Ovary (tissue), 9 donors: Measurements from ENCODE around the gene SGK1. TPM values are rescaled to one million over a fixed set of nuclear protein-coding genes. Genes with fewer than 3 reads are reported as not detected.
A peak's percentile ranks its signal among the peaks of the same experiment; 100 is the strongest.

Source experiments
- DNase-seq, 5 donors: peaks; one replicate each; pipeline ENCODE4 v3.0.0-alpha.2; 2019 to 2020
- H3K27ac ChIP-seq, 2 donors: fragments of 200-600 bp; one replicate each; pipeline versions ENCODE4 v1.5.1 to v1.8.0; 2019 to 2022
- H3K27me3 ChIP-seq: fragments of 200-600 bp; one replicate; pipeline ENCODE4 v1.8.0; 2022
- H3K36me3 ChIP-seq: fragments of 200-600 bp; sonication (generic); one replicate; pipeline ENCODE4 v1.5.1; 2019
- H3K4me1 ChIP-seq: one replicate; pipeline ENCODE4 v1.8.1; 2013; ENCODE audit warnings: mild to moderate bottlenecking, moderate library complexity; ENCODE audit not compliant: insufficient read depth
- H3K4me3 ChIP-seq: fragments of 200-600 bp; sonication (generic); one replicate; pipeline ENCODE4 v1.5.1; 2017
- H3K9me3 ChIP-seq, 2 donors: fragments of 200-600 bp in 1 of 2; sonication (generic) in 1 of 2; one replicate each; pipeline versions ENCODE4 v1.5.1 to v1.8.1; 2013 to 2019; ENCODE audit warnings: mild to moderate bottlenecking in 1 of 2, moderate library complexity in 1 of 2
- EP300 ChIP-seq: sonication (generic); formaldehyde crosslinking; IDR thresholded peaks from one replicate; pipeline ENCODE4 v1.6.1; 2017; ENCODE audit warnings: antibody characterized with exemption
- POLR2A ChIP-seq: fragments of 450-650 bp; IDR thresholded peaks from one replicate; pipeline ENCODE4 v1.6.1; 2017; ENCODE audit warnings: antibody characterized with exemption, mild to moderate bottlenecking, moderate library complexity
- WGBS, 3 donors: extraction: QIAGEN DNeasy Blood & Tissue Kit in 1 of 3; methylation state at CpG; one replicate each; pipeline versions ENCODE4 v1.1.5 to v1.1.7; 2013 to 2017; 5-methylcytosine and 5-hydroxymethylcytosine counted together
- intact Hi-C, 4 donors: fragments of 100-400 bp; cut with DNase I; formaldehyde crosslinking; loops; one replicate each; pipeline versions ENCODE4 v1.11.0 to v1.15.1; 2022 to 2023
- polyA plus RNA-seq, 2 donors: library from polyadenylated mRNA; stranded (reverse); fragments of 200-250 nt in 1 of 2; fragments of 350-450 nt in 1 of 2; fragmentation: Illumina TruSeq in 1 of 2; extraction: RNeasy Lipid Tissue Mini Kit (QIAGEN cat#74804) in 1 of 2; gene quantifications; one replicate each; pipeline ENCODE4 v1.2.3, GENCODE V29; 2013 to 2014
- total RNA-seq, 7 donors: library from RNA; depleted of rRNA in 2 of 7; stranded (reverse); fragments of >200 nt in 2 of 7; fragmentation: NEBNext Ultra II Directional in 3 of 7; extraction: Animal tissue kit (Norgen Biotek cat#: 25700) in 3 of 7; gene quantifications; one replicate each; pipeline versions ENCODE4 v1.1.0 to v1.2.4, GENCODE V29; 2016 to 2023
- TF ChIP-seq, protein P1 (sequence below), 3 donors: fragments of 450-650 bp in 2 of 3; fragments of 200-600 bp in 1 of 3; IDR thresholded peaks; one replicate each; pipeline versions ENCODE4 v1.5.1 to v1.8.0; 2016 to 2022; ENCODE audit warnings: antibody characterized with exemption in 3 of 3, mild to moderate bottlenecking in 1 of 3
- donor health status: DM: no; HTN: no; CAD: no; lungs with moderate emphysema.
- donor health status: DM: no; HTN: no; CAD: no.
- donor health status: Bipolar disorder and iron deficiency.
- donor health status: DM: yes; HTN: yes; CAD: no.
- donor health status: DM: no; HTN: no; CAD: no.
- donor health status: DM: yes; HTN: yes; CAD: no.

The SGK1 gene
- total and polyA plus RNA-seq, 9 donors, result 124 to 610 (median 174) TPM

DNA sequence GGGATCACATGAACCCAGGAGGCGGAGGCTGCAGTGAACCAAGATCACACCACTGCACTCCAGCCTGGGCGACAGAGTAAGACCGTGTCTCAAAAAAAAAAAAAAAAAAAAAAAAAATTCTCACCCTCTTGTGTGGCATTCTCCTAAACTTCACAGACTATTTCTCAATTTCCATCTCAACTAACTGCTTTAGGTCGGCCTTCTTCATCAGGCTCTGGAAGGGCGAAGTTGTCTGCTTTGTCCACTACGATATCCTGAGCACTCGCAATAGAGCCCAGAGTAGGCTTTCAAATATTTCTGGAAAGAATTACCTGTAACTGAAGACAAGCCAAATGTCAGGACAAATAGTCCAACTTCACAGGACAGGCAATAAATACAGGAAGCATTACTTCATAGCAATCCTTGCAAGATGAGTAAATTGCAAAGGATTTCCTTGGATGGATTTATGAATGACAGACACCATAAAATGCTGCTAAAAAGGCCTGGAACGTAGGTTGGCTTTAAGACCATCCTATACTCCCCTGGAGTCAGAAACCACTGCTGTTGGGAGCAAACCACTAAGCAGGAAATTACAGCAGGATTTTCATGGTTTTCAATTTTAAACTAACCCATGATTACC is 149.2 kb downstream of the SGK1 start:
- intact Hi-C loops, result loop anchor here in 1 of 4 donors (10.0 kb wide), 1 partner anchor 716 kb away; no protein-coding TSS in a partner anchor
- TF ChIP-seq EP300 (no peak), POLR2A (no peak)
- TF ChIP-seq, protein P1, sequence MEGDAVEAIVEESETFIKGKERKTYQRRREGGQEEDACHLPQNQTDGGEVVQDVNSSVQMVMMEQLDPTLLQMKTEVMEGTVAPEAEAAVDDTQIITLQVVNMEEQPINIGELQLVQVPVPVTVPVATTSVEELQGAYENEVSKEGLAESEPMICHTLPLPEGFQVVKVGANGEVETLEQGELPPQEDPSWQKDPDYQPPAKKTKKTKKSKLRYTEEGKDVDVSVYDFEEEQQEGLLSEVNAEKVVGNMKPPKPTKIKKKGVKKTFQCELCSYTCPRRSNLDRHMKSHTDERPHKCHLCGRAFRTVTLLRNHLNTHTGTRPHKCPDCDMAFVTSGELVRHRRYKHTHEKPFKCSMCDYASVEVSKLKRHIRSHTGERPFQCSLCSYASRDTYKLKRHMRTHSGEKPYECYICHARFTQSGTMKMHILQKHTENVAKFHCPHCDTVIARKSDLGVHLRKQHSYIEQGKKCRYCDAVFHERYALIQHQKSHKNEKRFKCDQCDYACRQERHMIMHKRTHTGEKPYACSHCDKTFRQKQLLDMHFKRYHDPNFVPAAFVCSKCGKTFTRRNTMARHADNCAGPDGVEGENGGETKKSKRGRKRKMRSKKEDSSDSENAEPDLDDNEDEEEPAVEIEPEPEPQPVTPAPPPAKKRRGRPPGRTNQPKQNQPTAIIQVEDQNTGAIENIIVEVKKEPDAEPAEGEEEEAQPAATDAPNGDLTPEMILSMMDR (IDR thresholded peaks at IDR 0.05), result no peak
- H3K36me3 ChIP-seq, result no peaks in the 10 kb centered on the region
- no peaks in the 10 kb centered on the region for H3K9me3 ChIP-seq
- H3K27me3 ChIP-seq, result no peaks in the 10 kb centered on the region
- H3K27ac ChIP-seq, result no peak overlapping the region
- H3K4me3 ChIP-seq, result no peak overlapping the region
- peaks cover 2% of the 10 kb centered on the region for H3K4me1 ChIP-seq
- WGBS, 3 donors, result 90 to 96% (median 91%) methylated on average over 8 of the region's 8 CpGs
- peak in 1 of 5 donors; percentile 24 for DNase-seq

DNA sequence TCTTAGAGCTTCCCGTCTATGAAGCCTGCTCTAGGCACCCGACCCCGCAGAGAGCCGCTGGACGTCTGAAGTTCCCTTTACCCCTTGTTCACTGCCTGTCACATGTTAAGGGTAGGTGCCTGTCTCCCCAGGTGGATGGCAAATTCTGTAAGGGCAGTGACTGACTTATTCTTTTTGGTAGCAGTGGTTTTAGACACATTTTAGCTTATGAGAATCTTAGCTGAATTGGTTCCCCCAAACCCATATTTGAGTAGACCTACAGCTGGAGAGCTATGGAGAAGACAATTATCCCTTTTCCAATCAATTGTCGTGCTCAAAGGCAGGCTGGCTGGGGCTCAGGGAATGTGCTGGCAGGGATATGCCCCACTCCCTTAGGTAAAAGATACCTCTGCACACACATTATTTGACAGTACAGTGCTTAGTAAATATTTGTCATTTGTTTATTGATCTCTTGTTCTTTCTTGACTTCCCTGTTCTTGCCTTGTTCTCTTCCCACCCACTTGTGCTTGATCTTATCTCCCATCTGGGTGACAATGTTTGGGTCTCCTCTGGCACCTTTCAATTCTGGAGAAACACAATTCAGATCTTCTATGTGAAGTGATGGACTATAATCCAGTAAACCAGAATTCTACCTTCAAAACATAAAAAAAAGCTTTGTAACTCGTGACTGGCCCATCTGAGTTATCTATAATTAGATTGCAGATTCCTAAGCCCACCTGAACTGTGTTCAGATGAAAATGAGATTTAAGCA is 151.2 kb downstream of the SGK1 start:
- intact Hi-C loops, result loop anchor here in 1 of 4 donors (10.0 kb wide), 1 partner anchor 718 kb away; no protein-coding TSS in a partner anchor
- H3K27ac ChIP-seq, result no peak overlapping the region
- TF ChIP-seq, protein P1 (IDR thresholded peaks at IDR 0.05), result no peak
- TF ChIP-seq POLR2A, result no peak
- TF ChIP-seq EP300, result no peak
- peaks cover 2% of the 10 kb centered on the region for H3K4me1 ChIP-seq
- no peaks in the 10 kb centered on the region for H3K36me3 ChIP-seq
- H3K4me3 ChIP-seq, result no peak overlapping the region
- peak in 1 of 5 donors; percentile 31 for DNase-seq
- WGBS, 3 donors, result 82 to 88% (median 87%) methylated on average over 7 of the region's 7 CpGs
- no peaks in the 10 kb centered on the region for H3K9me3 ChIP-seq
- no peaks in the 10 kb centered on the region for H3K27me3 ChIP-seq

DNA sequence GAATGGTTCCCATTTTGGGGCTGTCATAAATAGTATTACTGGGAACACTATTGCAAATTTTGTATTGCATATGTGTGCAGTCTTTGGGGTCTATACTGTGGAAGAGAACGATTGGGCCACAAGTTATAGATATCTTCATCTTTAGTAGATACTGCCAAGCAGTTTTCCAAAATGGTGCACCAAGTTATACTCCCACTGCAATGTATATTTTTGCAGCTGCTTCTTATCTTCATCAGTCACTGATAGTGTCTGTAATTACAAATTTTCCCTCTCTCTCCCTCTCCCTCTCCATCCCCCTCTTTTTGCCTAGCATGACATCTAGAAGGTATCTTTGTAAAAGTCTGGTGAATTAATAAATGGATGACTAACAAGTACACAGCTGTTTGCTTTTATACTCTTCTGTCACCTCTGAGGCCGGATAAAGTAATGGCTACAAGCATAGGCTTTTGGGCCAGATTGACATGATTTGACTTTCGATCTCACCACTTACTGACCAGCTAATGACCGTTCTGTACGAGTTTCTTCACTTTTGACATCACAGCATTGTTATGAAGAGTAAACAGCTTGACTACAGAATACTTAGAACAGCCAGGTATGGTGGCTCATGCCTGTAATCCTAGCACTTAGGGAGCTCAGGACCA is 152.2 kb downstream of the SGK1 start:
- WGBS, 3 donors, result 79 to 86% (median 85%) methylated on average over 5 of the region's 5 CpGs
- TF ChIP-seq POLR2A (no peak), EP300 (no peak)
- TF ChIP-seq, protein P1 (IDR thresholded peaks at IDR 0.05), result no peak
- intact Hi-C loops, result loop anchor here in 1 of 4 donors (10.0 kb wide), 1 partner anchor 719 kb away; no protein-coding TSS in a partner anchor
- no peak for DNase-seq
- Histone ChIP-seq H3K27ac (no peak overlapping the region), H3K4me1 (no peaks in the 10 kb centered on the region), H3K27me3 (no peaks in the 10 kb centered on the region), H3K36me3 (no peaks in the 10 kb centered on the region), H3K4me3 (no peak overlapping the region), H3K9me3 (no peaks in the 10 kb centered on the region)

DNA sequence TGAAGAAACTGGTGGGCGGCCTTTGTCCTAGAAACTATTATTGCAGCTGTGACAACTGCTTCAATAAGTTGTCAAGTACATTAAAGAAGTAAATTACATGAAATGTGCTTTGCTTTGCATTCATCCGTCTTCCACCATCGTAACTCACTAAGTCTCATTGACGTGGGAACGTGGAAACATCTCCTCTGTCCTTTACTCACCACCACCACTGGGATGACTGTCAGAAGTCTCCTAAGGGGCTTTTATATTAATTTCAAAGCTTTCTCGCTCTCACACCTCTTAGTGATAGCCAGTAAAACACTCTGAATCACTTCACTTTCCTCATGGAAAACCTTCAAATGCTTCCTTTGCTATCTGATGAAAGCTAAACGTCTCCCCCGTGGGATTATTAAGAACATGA is 153.6 kb downstream of the SGK1 start:
- no peak overlapping the region for H3K27ac ChIP-seq
- 76 to 78% (median 77%) methylated on average over 8 of the region's 8 CpGs for WGBS, 3 donors
- TF ChIP-seq EP300 (no peak), POLR2A (no peak)
- TF ChIP-seq, protein P1 (IDR thresholded peaks at IDR 0.05), result no peak
- H3K4me3 ChIP-seq, result no peak overlapping the region
- intact Hi-C loops, result loop anchor here in 1 of 4 donors (10.0 kb wide), 1 partner anchor 721 kb away; no protein-coding TSS in a partner anchor
- no peaks in the 10 kb centered on the region for H3K27me3 ChIP-seq
- DNase-seq, result no peak
- no peaks in the 10 kb centered on the region for H3K9me3 ChIP-seq
- no peaks in the 10 kb centered on the region for H3K4me1 ChIP-seq
- H3K36me3 ChIP-seq, result no peaks in the 10 kb centered on the region
